HG03064 (cell line): ENCODE data around the gene TAS2R30.
A peak's percentile ranks its signal among the peaks of the same experiment; 100 is the strongest.

ENCODE experiments used
- ATAC-seq: cut with Tn5 transposase; IDR thresholded peaks from one replicate; pipeline ENCODE4 v1.9.1; 2021; ENCODE audit warnings: low read depth; ENCODE audit not compliant: unreplicated experiment

Gene TAS2R30, protein sequence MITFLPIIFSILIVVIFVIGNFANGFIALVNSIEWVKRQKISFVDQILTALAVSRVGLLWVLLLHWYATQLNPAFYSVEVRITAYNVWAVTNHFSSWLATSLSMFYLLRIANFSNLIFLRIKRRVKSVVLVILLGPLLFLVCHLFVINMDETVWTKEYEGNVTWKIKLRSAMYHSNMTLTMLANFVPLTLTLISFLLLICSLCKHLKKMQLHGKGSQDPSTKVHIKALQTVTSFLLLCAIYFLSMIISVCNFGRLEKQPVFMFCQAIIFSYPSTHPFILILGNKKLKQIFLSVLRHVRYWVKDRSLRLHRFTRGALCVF

DNA sequence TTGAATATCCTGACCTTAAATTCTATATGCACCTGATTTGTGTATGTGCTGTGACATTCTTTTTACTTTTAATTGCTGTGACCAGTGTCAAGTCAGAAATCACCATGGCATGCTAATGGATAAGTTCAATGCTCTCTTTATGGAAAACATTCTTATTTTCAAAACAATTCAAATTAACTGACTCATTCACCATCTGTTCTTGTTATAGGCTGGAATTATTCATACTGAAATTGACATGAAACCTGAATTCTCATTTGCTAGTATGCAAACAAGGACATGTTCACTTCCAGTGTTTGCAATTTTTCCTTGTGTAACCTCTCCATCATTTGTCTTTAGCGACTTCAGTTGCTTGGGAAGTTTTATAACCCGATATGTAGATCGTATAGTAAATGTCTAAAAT, at the start of gene TAS2R30:
TAS2R30 (minus strand) TSS at position 340 of the 400 bp plus-strand sequence. CDS start 400 bp downstream, outside the sequence.
- no peak for ATAC-seq

DNA sequence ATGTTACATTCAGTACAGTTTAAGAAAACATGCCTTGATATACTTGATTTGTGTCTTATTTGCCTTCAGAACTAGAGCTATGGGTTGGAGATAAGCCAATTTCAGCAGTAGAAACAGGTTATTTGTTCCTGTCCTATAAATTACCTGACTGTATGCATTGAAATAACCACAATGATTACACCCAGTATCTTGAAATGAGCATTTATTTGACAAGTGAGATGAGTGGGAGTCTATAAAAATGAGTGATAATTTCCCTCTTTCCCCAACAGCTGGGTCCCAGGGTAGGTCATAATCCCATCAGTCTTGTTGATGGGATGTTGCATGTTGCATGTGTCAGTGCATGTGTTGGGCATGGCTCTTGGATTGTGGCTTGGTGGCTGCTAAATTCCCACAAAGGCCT, 48.6 kb upstream of the TAS2R30 start:
- no peak for ATAC-seq

DNA sequence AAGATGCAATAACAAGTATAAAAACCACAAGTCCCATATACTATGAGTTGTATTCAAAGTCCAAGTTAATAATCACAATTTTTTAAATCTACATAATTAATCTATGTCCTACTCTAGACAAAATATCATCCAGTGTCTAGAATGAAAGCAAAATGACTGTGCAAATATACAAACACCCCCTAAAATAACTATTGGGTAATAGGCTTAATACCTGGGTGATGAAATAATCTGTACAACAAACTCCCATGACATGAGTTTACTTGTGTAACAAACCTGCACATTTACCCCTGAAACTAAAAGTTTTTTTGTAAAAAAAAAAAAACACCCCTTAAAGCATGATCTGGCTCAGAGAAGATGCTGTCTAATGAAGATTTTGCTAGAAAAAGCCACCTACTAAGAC, 48.1 kb upstream of the TAS2R30 start:
- ATAC-seq, result no peak

DNA sequence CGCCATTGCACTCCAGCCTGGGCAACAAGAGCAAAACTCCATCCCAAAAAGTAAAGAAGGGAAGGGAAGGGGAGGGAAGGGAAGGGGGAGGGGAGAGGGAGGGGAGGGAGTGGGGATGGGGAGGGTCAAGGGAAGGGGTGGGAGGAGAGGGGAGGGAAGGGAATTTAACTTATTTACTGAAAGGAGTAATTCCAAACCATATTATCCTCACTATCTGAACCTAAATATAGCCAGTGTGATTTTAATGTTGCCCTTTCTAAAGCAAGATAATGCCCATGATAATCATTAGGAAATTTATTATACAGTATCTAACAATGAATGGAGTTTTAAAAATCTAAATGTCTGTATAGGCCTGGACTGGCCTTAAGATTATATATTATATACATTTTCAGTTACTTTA, 43.8 kb upstream of the TAS2R30 start:
- no peak for ATAC-seq

DNA sequence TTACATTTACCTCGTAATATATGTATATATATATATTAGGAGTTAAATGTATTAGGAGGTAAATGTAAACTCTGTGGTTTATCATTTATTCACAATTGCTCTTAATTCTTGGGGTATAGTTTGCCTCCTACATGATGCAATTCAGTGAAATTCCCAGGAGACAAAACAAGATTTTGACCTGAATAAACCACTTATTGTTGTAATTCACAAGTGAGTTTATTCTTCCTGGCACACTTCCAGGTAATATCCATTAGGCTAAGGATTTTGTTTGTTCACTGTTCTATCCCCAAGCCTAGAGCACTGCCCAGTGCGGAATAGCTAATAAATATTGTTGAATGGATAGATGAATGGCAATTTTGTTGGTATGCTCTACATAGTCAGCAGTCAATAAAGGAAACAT, 39.6 kb upstream of the TAS2R30 start:
- ATAC-seq, result no peak

DNA sequence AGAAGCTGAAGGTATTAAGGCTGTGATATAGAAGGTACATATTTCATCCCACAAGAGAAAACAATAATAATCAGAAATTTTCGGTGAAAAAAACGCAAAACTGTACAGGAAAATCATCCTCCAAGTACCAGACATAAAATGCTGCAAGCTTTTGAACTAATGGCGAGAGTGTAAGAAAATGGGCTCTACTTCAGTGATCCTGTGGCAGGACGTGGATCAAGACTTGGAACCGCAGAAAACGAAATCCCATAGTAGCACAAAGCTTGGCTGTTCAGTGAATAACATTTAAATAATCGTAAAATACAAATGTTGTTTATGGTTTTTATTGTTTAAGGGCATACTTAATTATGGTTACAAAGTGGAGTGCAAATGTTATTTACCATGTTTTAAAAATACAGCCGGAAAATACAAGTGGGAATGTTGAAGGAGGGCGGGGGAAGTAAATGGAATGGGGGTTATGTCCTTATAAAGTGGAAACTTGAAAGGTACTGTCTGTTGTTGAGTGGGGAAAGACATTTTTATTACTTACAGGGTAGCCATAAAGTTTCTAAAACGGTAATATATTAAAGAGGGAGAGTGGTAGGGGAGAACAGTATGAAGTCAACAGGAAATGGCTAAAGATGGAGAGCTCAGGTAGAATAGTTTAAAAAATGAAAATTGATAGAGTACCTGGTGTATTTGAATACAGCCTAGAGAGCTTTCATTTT, 37.7 kb upstream of the TAS2R30 start:
- ATAC-seq, result no peak

DNA sequence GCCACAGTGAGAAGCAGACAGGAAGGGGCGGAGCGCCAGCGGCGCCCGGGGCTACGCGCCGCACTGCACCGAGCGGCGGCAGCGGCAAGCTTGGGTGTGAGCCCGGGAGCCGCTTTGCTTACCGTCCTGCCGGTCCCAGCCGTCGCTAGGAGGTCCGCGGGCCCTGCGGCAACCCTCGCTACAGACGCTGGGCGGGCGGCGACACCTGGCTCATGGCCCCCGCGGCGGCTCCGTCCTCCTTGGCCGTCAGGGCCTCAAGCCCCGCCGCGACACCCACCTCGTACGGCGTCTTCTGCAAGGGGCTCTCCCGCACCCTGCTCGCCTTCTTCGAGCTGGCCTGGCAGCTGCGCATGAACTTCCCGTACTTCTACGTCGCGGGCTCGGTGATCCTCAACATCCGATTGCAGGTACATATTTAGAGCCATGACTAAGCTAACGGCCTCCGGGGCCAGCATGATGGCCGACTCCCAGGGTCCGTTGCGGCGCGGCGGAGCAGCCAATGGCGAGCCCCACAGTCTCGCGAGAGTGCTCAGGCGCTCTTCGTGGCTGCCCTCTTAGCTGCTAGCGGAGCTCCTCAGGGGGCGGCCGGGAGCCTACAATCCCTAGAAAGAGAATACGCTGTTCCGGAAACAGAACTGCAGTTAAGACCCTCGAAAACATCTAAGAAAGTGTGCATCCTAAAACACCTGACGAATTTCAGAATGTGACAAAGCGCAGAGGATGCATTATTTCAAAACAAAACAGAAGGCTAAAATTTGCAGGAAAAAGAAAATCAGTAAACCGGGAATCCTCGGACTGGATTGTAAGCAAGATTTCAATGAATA, 36.9 kb upstream of the TAS2R30 start, which contains the start of gene SMIM10L1:
SMIM10L1 (plus strand) TSS at position 50 of the 824 bp plus-strand sequence; CDS start at position 213, 163 bp downstream.
- peak; percentile 96 for ATAC-seq

DNA sequence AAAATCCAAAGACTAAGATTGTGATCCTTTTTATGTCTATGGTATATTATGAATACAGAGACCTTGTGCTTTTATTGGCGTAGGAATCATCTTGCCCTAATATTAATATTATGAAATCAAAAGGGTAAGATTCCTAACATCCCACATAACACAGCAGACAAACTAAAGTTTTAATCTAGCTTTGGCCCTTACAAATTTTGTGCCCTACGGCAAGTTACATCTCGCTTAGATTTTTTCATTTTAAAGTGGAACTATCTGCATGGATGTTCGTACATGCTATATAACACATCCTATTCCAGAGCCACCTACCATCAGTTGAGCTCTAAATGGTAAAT, 36.3 kb upstream of the TAS2R30 start:
- ATAC-seq, result no peak

DNA sequence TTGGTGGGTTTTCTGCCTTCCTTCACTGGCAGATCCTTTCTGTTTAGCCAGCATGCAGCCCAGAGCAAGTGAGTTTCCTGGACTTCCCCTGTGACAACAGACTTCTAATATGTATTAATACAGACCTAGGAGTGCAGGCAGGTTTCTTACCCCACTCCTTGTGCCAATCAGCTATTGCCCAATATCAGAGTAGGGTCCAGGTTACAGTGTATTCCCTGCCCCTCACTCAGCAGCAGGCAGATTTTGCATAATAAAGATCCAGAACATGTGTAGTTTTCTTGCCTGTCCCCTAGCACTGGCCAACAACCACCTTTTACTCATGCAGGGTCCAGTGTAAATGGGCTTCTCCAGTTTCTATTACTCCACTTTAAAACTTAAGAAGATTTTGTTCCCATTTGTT, 31.9 kb upstream of the TAS2R30 start:
- no peak for ATAC-seq

DNA sequence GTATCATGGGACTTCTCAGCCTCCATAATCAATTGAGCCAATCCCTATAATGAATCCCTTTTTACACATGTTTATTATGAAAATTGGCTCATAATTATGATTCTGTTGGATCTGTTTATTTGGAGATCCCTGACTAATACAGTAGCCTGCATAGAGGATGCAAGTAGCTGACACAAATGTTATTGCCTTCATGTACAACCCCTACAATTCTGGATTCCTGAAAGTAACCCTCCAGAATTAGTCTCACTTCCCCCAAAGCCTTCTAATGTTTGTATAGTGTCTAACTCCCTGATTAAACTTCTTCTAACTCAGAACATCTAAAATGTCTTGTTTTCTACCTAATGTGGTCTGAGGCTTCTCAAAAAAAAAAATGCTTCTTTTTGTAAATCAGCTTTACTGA, 29.9 kb upstream of the TAS2R30 start:
- no peak for ATAC-seq

DNA sequence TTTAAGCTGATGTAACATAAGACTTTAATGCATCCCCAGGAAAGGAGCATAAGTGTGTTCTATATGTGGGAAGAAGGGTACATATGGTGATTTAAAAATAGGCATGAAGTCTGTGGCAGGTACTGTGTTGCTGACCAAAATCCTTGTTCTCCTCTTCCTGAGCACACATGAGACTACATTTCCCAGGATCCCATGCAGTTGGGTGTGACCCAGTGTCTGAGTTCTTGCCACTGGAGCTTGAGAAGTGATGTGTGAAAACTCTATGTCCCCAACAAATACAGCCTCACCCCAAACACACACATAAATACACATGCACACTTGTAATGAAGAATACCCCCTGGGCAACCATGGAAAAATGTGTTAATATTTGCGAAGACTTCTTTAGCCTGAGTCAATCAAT, 28.1 kb upstream of the TAS2R30 start:
- ATAC-seq, result no peak

DNA sequence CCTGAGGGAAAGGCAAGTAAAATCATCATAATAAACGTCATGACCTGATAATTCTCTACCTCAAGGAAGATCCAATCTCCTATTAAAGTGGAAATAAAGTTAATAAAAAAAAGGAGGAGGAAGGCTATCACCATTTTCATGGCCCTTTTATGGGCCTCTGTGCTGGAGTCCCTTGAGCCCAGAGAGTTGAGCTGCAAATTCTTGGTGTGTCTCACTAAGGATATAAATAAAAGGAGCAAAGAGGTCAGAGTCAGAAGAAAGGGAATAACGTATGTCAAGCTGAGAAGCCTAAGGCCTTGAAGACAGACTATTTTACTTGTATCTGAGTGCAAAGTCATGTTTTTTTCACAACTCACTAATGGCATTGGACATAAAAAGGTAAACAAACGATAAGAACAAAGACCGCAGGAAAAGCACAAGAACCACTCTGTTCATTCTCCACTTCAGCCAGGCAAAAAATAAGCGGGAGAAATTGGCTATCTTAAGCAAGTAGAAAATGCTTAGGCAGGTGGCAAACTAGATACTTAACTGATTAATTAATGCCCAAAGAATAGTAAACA, 24.5 kb upstream of the TAS2R30 start:
- no peak for ATAC-seq

DNA sequence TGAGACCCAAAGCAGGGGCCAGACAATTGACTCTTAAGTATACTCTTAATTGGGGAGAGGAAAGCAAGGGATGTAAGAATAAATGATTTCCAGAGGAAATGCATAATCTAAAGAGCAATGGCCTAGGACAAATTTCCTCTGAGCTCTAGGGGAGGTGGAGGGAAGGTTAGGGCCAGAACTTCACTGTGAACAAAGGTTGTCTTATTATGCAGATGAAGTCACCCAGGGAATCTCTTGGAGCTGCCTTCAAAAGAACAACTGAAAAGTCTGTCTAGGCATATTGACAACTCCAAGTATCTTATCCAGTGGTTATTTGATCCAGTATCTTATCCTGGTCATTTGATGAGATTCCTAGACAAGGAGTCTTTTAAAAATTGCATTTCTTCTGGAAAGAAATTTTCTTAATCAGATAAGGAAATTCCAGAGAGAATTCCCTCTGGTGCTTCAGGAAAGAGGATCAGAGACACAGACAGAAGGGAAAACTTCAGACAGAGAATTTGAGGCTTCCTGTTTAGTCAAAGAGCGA, 20.0 kb upstream of the TAS2R30 start:
- no peak for ATAC-seq

DNA sequence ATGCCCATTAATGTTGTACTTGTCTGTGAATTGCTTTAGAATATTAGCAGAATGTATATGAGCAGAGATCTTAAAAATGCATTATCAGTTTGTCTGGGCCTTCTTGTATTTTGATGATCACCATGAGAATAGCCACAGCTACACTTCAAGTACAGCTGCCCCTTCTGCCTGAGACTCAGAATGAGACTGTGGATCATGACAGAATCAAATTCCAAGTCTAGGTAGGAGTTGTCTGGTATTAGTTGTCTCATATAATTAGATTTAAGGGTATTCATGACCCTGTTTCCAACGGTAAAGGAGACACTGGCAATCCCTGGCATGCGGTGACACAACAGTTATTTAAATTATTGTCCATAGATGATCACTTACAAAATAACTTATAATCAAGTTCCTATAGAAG, 18.3 kb upstream of the TAS2R30 start:
- no peak for ATAC-seq

DNA sequence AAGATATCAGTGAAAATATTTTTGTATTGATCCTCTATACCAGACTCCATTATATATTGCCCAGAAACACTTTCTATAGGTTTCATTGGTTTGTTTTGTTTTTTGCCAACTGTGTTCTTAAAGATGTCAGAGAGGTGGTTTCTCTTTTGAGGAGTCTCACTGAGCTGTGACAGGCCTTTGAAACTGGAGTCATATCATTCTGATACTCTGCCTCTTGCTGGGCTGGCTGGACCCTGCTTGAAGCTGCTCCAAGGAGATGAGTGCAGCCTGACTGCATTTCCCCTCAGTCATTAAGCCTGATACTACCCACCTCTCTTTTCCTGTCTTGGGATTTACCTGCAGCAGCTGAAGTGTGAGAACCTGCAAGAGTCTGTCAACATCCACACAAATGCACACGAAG, 16.4 kb upstream of the TAS2R30 start:
- no peak for ATAC-seq

DNA sequence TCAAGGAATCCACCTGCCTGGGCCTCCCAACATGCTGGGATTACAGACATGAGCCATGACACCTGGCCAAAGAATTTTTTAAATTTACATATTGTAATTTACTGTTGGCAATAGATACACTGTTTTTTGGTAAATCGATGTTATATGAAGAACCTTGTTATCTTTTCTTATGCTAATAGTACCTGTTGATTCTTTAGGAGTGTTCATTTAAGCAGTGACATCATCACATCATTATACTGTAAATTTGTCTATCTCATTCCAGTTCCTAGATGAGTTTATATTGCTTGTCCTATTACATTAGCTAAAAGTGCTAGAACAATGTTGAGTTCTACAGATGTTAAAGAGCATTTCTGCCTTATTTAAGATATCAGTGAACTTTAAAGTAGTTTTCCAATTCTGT, 13.0 kb upstream of the TAS2R30 start:
- no peak for ATAC-seq

DNA sequence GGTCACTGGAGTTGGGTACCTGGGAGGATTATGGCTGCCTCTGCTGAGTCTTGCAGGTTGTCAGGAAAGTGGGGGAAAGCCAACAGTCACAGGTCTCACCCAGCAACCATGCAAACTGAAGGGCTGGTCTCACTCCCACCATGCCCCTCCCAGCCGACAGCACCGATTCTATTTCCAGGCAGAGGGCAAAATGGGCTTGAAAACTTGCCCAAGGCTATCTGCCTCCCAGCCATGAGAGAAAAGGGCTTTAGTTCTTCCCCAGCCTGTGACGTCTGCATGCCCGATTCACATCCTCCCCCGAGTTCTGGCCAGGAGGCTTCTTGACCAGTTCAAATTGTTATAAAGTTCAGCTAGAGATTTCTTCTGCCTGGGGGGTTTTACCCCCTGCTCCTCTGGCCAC, 9.9 kb upstream of the TAS2R30 start:
- ATAC-seq, result no peak

DNA sequence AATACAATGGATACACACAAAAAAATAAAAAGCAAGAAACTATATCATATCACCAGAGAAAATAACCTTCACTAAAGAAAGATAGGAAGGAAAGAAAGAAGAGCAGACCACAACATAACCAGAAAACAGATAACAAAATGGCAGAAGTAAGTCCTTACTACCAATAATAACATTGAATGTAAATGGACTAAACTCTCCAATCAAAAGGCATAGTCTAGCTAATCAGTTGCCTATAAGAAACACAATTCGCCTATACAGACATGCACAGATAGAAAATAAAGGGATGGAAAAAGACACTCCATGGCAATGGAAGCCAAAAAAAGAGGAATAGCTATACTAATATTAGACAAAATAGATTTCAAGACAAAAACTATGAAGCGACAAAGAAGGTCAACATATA, 8.9 kb upstream of the TAS2R30 start:
- ATAC-seq, result no peak

DNA sequence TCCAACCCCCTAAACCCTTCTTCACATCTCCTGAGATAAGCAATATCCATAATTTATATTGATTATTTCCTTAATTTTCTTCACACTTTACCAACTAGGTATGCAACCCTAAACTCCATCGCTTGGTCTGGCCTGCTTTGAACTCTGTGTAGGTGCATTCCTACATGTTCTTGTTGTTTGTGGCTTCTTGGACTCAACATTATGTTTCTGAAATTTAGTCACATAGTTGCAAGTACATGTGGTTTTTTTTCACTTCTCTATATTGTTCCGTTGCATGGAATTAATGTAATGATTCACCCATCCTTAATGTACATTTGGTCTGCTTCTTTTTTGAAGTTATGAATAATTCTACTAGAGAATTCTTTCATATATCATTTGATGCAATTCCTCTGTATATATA, 1.6 kb upstream of the TAS2R30 start:
- no peak for ATAC-seq

DNA sequence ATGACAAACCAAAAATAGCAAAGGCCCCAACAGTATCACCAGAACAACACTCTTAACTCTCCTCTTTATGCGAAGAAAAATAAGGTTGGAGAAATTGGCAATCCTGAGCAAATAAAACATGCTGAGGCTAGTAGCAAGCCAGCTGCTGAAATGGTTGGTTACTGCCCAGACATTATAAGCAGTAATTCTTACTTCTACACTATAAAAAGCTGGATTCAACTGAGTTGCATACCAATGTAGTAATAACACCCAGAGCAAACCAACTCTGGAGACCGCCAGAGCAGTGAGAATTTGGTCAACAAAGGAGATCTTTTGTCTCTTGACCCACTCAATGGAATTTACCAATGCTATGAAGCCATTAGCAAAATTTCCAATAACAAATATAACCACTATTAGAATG, 628 bp downstream of the TAS2R30 start:
- ATAC-seq, result no peak

DNA sequence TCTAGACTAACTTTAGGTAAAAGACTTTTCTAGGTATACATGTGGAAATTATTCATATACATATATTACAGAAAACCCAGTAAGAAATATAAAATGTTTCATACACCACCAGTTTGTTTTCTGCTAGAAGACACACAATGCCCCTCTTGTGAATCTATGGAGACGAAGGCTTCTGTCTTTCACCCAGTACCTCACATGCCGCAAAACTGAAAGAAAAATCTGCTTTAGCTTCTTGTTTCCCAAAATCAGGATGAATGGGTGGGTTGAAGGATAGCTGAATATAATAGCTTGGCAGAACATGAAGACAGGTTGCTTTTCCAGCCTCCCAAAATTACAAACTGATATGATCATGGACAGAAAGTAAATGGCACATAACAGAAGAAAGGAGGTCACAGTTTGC, 1.3 kb downstream of the TAS2R30 start:
- ATAC-seq, result no peak
